GM12892 (cell line): Measurements from ENCODE around the gene CMTR1.

Source experiments
- POLR2A ChIP-seq: IDR thresholded peaks from 2 replicates; pipeline ENCODE4 v1.6.1; 2011; ENCODE audit warnings: low read depth, low read length, control low read depth
- POLR2AphosphoS5 ChIP-seq: IDR thresholded peaks from 2 replicates; pipeline ENCODE4 v1.6.1; 2011; ENCODE audit warnings: low read depth, low read length, control low read depth

DNA sequence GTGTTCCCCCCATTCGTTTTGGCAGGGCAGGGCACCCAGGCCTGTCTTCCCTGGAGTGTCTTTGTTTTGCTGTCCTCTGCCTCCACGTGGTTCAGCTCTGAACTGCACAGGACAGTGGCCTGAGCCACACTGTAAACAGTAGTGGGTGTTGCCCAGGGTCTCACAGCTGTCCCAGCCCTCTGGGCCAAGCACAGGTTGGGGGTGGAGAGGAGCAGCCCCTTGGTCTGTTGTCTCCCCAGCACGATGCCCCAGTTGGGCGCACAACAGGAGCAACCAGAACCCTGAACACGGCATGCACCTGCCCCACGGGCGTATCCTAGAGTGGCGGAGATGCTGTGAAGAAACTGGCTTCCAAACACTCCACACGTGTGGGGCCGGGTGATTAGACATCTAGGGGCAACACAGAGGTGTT, 52.3 kb downstream of the CMTR1 start:
- TF ChIP-seq POLR2AphosphoS5 (no peak), POLR2A (no peak)
